ENCODE results near the gene CRTC2.

The CRTC2 gene

GRCh38 chr1:153973071-153973470, 14.7 kb upstream of the CRTC2 start:
- DNase-seq (ENCODE audit: low read depth), result no peak

- DNase-seq (ENCODE audit: low read depth), result no peak
Observed at GRCh38 chr1:153970346-153970745, 11.9 kb upstream of the CRTC2 start.

GRCh38 chr1:153968972-153969371, 10.6 kb upstream of the CRTC2 start:
- DNase-seq (ENCODE audit: low read depth), result no peak

GRCh38 chr1:153968408-153968807, 10.0 kb upstream of the CRTC2 start:
- no peak for DNase-seq (ENCODE audit: low read depth)

- no peak for DNase-seq (ENCODE audit: low read depth)
Observed at GRCh38 chr1:153968000-153968363, 9.6 kb upstream of the CRTC2 start.

GRCh38 chr1:153967107-153967999, 8.9 kb upstream of the CRTC2 start, which contains the start of gene CREB3L4:
CREB3L4 (plus strand) TSS chr1:153967902; CDS start chr1:153968526, 624 bp downstream.
- peak; percentile 65 for DNase-seq (ENCODE audit: low read depth)

- DNase-seq (ENCODE audit: low read depth), result no peak
Observed at GRCh38 chr1:153963850-153964331, 5.5 kb upstream of the CRTC2 start.

GRCh38 chr1:153963030-153963849, 4.8 kb upstream of the CRTC2 start, which contains the start of gene SLC39A1:
SLC39A1 (minus strand) TSS chr1:153963537; CDS start chr1:153962715, 822 bp downstream.
- DNase-seq (ENCODE audit: low read depth), result peak; percentile 91

- DNase-seq (ENCODE audit: low read depth), result no peak
Observed at GRCh38 chr1:153962088-153963029, 3.9 kb upstream of the CRTC2 start.

GRCh38 chr1:153961421-153961820, 3.0 kb upstream of the CRTC2 start:
- DNase-seq (ENCODE audit: low read depth), result no peak

- DNase-seq (ENCODE audit: low read depth), result no peak
Observed at GRCh38 chr1:153960206-153960605, 1.8 kb upstream of the CRTC2 start.

- DNase-seq (ENCODE audit: low read depth), result no peak
Observed at GRCh38 chr1:153959454-153959853, 1.0 kb upstream of the CRTC2 start.

GRCh38 chr1:153958961-153959260, 499 bp upstream of the CRTC2 start:
- DNase-seq (ENCODE audit: low read depth), result no peak

GRCh38 chr1:153957744-153958110, 685 bp downstream of the CRTC2 start:
- no peak for DNase-seq (ENCODE audit: low read depth)

GRCh38 chr1:153956997-153957715, 1.3 kb downstream of the CRTC2 start:
- no peak for DNase-seq (ENCODE audit: low read depth)

- DNase-seq (ENCODE audit: low read depth), result no peak
Observed at GRCh38 chr1:153954826-153955225, 3.6 kb downstream of the CRTC2 start.

GRCh38 chr1:153953859-153954365, 4.5 kb downstream of the CRTC2 start:
- no peak for DNase-seq (ENCODE audit: low read depth)

GRCh38 chr1:153951801-153952200, 6.6 kb downstream of the CRTC2 start:
- DNase-seq (ENCODE audit: low read depth), result no peak

- no peak for DNase-seq (ENCODE audit: low read depth)
Observed at GRCh38 chr1:153951183-153951582, 7.2 kb downstream of the CRTC2 start.

- peak; percentile 64 for DNase-seq (ENCODE audit: low read depth)
Observed at GRCh38 chr1:153946622-153947241, 11.7 kb downstream of the CRTC2 start, which contains the start of gene DENND4B. DENND4B (minus strand) TSS chr1:153946718; CDS start chr1:153944374, 2,344 bp downstream.

Measured in stimulated activated CD4-positive, alpha-beta T cell treated with anti-CD3 and anti-CD28 coated beads, Interleukin-2, amount 100 ng/mL, for 4 hours (primary cell).